GM23338 (cell line): ENCODE data around the gene TRIM38.

Experiments used
- CREB1 ChIP-seq: fragments of 250-450 bp; sonication (Bioruptor Pico); IDR thresholded peaks from 2 replicates; pipeline ENCODE4 v1.5.0; 2020; ENCODE audit warnings: low read depth, mild to moderate bottlenecking, moderate library complexity
- EZH2 ChIP-seq: fragments of 200-600 bp; sonication (generic); IDR thresholded peaks from one replicate; pipeline ENCODE4 v1.8.0; 2017; ENCODE audit warnings: antibody characterized with exemption, mild to moderate bottlenecking, low read depth; ENCODE audit not compliant: unreplicated experiment
- EZH2phosphoT487 ChIP-seq: fragments of 200-600 bp; sonication (generic); IDR thresholded peaks from one replicate; pipeline ENCODE4 v1.8.1; 2018; ENCODE audit warnings: antibody characterized with exemption; ENCODE audit not compliant: unreplicated experiment
- JUNB ChIP-seq: IDR thresholded peaks from one replicate; pipeline ENCODE4 v1.6.1; 2016; ENCODE audit warnings: antibody characterized with exemption; ENCODE audit not compliant: unreplicated experiment
- ZNF114 ChIP-seq: fragments of 250-450 bp; sonication (Bioruptor Pico); IDR thresholded peaks from 2 replicates; pipeline ENCODE4 v1.5.0; 2020; ENCODE audit warnings: mild to moderate bottlenecking, moderate library complexity
- TF ChIP-seq, protein P1 (sequence below), 2 experiments: fragments of 200-600 bp in 1 of 2; sonication (generic) in 1 of 2; conservative IDR thresholded peaks; 2 replicates each; pipeline versions ENCODE4 v1.5.1 to v1.6.1; 2016 to 2017; ENCODE audit warnings: antibody characterized with exemption in 2 of 2, low read depth in 2 of 2, mild to moderate bottlenecking in 2 of 2, moderate library complexity in 1 of 2

DNA sequence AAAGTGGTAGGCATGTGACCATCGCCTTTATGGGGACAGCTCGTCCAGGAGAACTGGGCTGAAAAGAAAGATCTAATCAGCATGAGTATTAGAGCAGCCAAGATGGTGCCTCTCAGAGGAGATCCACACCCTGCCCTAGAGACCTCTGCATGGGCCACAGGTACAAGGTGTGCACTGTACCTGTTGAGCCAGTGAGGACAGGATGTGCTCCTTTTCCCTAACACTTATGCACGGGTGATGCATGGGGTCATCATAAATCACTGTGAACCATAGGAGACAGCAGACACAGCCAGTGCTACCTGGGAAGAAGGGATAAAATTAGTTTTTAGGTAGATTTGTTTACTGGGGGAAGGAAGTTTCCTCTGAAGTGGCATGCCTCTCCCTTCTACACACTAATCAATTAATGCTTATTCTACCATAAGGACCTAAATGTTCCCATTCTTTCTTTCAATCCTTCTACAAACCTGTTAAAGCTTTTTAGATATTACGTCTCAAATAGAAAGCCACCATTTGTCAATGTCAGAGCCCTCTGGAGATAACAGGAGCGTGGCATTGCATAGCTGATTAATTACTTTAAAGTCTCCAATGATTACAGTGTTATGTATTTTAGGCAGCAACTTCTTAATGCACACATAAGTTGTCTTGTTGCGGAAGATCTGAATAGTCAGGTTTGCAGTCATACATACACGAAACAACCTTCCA lies 45.7 kb upstream of the TRIM38 start:
- TF ChIP-seq, protein P1, sequence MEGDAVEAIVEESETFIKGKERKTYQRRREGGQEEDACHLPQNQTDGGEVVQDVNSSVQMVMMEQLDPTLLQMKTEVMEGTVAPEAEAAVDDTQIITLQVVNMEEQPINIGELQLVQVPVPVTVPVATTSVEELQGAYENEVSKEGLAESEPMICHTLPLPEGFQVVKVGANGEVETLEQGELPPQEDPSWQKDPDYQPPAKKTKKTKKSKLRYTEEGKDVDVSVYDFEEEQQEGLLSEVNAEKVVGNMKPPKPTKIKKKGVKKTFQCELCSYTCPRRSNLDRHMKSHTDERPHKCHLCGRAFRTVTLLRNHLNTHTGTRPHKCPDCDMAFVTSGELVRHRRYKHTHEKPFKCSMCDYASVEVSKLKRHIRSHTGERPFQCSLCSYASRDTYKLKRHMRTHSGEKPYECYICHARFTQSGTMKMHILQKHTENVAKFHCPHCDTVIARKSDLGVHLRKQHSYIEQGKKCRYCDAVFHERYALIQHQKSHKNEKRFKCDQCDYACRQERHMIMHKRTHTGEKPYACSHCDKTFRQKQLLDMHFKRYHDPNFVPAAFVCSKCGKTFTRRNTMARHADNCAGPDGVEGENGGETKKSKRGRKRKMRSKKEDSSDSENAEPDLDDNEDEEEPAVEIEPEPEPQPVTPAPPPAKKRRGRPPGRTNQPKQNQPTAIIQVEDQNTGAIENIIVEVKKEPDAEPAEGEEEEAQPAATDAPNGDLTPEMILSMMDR (conservative IDR thresholded peaks at IDR 0.05; ENCODE audit: low read depth in 2 of 2), result no peak
- TF ChIP-seq EZH2, result no peak
- TF ChIP-seq EZH2phosphoT487, result no peak
- no peak for TF ChIP-seq ZNF114 (CRISPR knock-in tag)
- TF ChIP-seq JUNB, result no peak
- no peak for TF ChIP-seq CREB1 (CRISPR knock-in tag)
